GM23248 (cell line): ENCODE measurements around the gene TRDMT1.

Experiments
- EZH2 ChIP-seq: fragments of 200-600 bp; sonication (generic); IDR thresholded peaks from 2 replicates; pipeline ENCODE4 v1.6.1; 2018; ENCODE audit warnings: antibody characterized with exemption, mild to moderate bottlenecking; ENCODE audit not compliant: insufficient read depth, poor library complexity, severe bottlenecking
- EZH2phosphoT487 ChIP-seq: fragments of 200-600 bp; sonication (generic); IDR thresholded peaks from 2 replicates; pipeline ENCODE4 v1.6.1; 2018; ENCODE audit warnings: antibody characterized with exemption, moderate library complexity, mild to moderate bottlenecking, low read depth; ENCODE audit not compliant: insufficient read depth

DNA sequence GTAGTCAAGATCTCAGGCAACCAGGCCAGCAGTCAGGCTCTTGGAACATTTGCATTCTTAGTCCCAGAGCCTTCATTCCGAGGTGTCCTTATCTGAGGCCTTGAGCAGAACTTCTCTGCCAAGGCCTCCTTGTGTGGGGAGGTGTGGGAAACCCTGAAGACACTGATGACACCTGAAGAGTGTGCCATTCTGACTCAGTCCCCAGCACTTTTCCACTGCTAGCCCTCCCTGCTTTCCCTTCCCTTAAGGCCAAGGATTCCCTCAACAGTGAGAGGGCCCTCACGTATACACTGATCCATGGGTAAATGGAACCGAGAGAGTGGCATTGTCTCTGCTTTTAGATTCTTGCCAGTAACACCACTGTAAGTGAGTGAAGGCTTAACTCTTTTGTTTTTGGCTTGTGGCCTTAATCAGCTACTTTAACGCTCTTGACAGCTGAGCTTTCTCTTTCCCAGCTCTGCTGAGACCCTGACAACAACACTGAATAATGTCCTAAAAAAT lies 30.3 kb downstream of the TRDMT1 start:
- TF ChIP-seq EZH2phosphoT487 = no peak
- TF ChIP-seq EZH2 = no peak
